ENCODE measurements around the gene PDE6C.

The PDE6C gene

DNA sequence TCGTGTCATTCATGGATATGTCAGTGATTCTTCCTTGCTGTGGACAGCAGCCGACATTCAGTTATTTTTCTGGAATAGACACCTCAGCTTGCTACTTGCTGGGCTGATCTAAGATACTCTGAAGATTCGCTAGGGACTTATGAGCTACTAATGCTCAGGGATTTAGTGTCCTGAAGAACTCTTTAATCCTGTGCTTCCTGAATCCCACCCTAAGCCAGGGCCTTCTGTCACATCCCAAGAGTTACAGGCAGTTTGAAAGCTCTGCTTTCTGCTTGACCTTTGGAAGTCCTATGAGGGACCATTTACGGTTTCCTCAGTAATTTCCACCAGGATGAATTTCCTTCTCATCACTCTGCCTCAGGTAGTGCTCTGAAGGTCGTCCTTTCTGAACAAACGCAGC lies at the start of gene PDE6C:
Gene PDE6C (plus strand): TSS at position 227 of the 400 bp plus-strand sequence. CDS start 189 bp downstream, outside the sequence.
- no peaks in the 10 kb centered on the region for H3K4me1 ChIP-seq
- TF ChIP-seq, protein P1, sequence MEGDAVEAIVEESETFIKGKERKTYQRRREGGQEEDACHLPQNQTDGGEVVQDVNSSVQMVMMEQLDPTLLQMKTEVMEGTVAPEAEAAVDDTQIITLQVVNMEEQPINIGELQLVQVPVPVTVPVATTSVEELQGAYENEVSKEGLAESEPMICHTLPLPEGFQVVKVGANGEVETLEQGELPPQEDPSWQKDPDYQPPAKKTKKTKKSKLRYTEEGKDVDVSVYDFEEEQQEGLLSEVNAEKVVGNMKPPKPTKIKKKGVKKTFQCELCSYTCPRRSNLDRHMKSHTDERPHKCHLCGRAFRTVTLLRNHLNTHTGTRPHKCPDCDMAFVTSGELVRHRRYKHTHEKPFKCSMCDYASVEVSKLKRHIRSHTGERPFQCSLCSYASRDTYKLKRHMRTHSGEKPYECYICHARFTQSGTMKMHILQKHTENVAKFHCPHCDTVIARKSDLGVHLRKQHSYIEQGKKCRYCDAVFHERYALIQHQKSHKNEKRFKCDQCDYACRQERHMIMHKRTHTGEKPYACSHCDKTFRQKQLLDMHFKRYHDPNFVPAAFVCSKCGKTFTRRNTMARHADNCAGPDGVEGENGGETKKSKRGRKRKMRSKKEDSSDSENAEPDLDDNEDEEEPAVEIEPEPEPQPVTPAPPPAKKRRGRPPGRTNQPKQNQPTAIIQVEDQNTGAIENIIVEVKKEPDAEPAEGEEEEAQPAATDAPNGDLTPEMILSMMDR (IDR thresholded peaks at IDR 0.05), result no peak

DNA sequence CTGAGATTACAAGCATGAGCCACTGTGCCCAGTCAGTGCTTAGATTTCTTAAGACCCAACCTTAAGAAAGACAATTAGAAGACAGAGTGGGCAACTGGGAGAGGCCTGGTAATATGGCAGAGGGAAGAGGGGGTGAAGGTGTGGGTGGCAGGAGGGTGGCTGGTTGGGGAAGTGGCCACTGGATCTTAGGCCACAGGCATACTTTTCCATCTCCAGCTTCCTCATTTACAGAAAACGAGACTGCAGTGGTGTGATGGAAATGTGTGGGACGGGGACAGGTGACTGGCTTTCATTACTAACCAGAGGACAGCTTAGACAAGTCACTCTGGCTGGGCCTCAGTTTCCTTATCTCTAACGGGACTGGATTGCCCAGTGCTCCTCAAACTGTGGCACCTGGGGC lies 46.9 kb upstream of the PDE6C start:
- TF ChIP-seq, protein P1 (IDR thresholded peaks at IDR 0.05), result no peak
- H3K27me3 ChIP-seq, result peaks cover 0 to 49% of the 10 kb centered on the region in 2 donors
- H3K4me1 ChIP-seq, result peaks cover 0 to 14% (median 12%) of the 10 kb centered on the region in 4 donors
- H3K4me3 ChIP-seq, result no peak overlapping the region
- intact Hi-C loops (cut with DNase I; ENCODE audit: low total_unique reads), result no loop called here
- H3K27ac ChIP-seq, result no peak overlapping the region
- no peaks in the 10 kb centered on the region for H3K9me3 ChIP-seq
- no peaks in the 10 kb centered on the region for H3K36me3 ChIP-seq
- DNase-seq, result no peak

More for the DNA sequence above, at the start of gene PDE6C:
- no peak for DNase-seq
- Histone ChIP-seq H3K27me3 (peaks cover 0 to under 1% of the 10 kb centered on the region in 2 donors), H3K27ac (no peak within 1 kb of the TSS), H3K9me3 (peaks cover 0 to 4% (median 3%) of the 10 kb centered on the region in 3 donors), H3K36me3 (no peaks in the 10 kb centered on the region), H3K4me3 (no peak within 1 kb of the TSS)
- intact Hi-C loops (cut with DNase I; ENCODE audit: low total_unique reads), result no loop called here

DNA sequence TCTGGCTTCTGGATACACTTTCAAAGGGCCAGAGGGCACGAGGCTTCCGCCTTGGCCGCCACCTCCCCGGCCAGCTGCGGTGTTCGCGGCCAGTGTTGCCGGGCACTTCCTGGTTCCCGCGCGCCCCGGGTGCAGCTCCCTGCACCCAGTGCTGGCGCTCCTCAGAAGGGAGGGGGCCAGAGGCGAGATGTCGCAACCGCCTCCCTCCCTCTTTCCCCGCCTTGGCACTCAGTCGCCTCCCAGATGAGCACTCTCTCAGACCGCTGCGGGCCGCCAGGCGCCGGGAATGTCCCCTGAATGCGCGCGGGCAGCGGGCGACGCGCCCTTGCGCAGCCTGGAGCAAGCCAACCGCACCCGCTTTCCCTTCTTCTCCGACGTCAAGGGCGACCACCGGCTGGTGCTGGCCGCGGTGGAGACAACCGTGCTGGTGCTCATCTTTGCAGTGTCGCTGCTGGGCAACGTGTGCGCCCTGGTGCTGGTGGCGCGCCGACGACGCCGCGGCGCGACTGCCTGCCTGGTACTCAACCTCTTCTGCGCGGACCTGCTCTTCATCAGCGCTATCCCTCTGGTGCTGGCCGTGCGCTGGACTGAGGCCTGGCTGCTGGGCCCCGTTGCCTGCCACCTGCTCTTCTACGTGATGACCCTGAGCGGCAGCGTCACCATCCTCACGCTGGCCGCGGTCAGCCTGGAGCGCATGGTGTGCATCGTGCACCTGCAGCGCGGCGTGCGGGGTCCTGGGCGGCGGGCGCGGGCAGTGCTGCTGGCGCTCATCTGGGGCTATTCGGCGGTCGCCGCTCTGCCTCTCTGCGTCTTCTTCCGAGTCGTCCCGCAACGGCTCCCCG lies 45.7 kb upstream of the PDE6C start, which contains the start of gene FFAR4:
Gene FFAR4 (plus strand): TSS at position 231 of the 842 bp plus-strand sequence. CDS start 56 bp downstream, at position 287.
- Histone ChIP-seq H3K36me3 (no peaks in the 10 kb centered on the region), H3K27ac (no peak within 1 kb of the TSS), H3K27me3 (peaks cover 0 to 49% of the 10 kb centered on the region in 2 donors), H3K4me3 (peak within 1 kb of the TSS; percentile 24 to 43), H3K9me3 (no peaks in the 10 kb centered on the region), H3K4me1 (peaks cover 0 to 14% (median 12%) of the 10 kb centered on the region in 4 donors)
- DNase-seq, result peak; percentile 43 to 74
- TF ChIP-seq, protein P1 (IDR thresholded peaks at IDR 0.05), result no peak
- intact Hi-C loops (cut with DNase I; ENCODE audit: low total_unique reads), result no loop called here

DNA sequence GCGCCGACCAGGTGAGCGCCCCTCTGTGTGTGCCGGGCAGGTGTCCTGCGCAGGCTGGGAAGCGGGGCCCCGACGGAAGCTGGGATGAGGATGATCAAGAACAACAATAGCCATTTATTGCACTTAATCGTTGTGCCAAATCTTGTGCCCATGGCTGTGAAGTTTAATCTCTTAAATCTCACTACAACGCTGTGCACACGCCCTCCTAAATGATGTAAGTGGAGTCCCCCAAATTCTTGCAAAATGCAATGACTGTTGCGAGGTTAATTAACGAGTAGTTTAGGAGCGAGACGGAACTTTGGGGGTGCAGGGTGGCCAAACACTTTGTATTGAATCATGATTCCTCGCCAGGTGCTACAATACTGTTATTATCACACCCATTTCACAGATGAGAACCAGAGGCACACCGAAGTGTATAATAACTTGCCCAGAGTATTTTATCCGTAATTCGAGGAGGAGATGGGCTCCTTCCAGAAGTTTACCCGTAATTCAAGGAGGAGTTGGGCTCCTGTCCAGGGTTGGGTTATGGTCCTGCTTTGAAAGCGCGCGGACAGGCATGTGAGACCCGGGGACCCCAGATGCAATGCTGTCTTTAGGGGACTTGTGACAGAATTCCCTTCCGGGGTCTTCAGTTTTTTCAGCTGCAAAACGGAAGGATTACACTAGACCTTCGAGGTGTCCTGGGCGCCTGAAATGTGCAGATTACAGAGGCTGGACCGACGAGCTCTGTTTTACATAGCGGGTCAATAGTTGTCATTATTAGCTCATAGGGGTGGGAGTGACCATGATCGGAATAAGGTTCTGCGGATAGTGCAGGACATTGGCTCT lies 44.8 kb upstream of the PDE6C start:
- H3K4me1 ChIP-seq, result peaks cover 0 to 14% (median 12%) of the 10 kb centered on the region in 4 donors
- H3K4me3 ChIP-seq, result peak overlapping the region; percentile 24 to 43
- H3K27me3 ChIP-seq, result peaks cover 0 to 49% of the 10 kb centered on the region in 2 donors
- TF ChIP-seq, protein P1 (IDR thresholded peaks at IDR 0.05), result no peak
- no peak overlapping the region for H3K27ac ChIP-seq
- no peaks in the 10 kb centered on the region for H3K36me3 ChIP-seq
- no peaks in the 10 kb centered on the region for H3K9me3 ChIP-seq
- DNase-seq, result no peak
- intact Hi-C loops (cut with DNase I; ENCODE audit: low total_unique reads), result no loop called here

DNA sequence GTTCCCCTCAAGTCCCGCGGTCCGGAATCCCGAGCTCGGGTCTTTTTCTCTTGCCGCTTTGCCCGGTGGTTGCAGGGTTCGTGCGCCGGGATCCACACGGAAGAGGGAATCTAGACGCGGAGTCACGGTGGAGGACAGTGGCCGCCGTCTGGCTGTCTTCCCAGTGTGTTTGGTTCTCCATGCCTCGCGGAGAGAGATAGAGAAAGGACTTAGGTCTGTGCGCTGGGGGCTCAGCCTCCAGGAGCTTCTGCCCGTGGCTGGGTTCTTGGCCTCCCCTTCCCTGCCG lies 44.3 kb upstream of the PDE6C start:
- Histone ChIP-seq H3K27ac (no peak overlapping the region), H3K27me3 (peaks cover 0 to 49% of the 10 kb centered on the region in 2 donors), H3K36me3 (no peaks in the 10 kb centered on the region), H3K4me3 (peak overlapping the region in 1 of 2 donors; percentile 43), H3K9me3 (no peaks in the 10 kb centered on the region), H3K4me1 (peaks cover 0 to 14% (median 12%) of the 10 kb centered on the region in 4 donors)
- intact Hi-C loops (cut with DNase I; ENCODE audit: low total_unique reads), result no loop called here
- TF ChIP-seq, protein P1 (IDR thresholded peaks at IDR 0.05), result no peak
- peak in 1 of 2 donors; percentile 35 for DNase-seq
